Liver (tissue), 3 donors: Measurements from ENCODE around the gene CACYBP.

Source experiments
- EGR1 ChIP-seq, 2 donors: IDR thresholded peaks; 2 replicates each; pipeline ENCODE4 v1.6.1; 2016 to 2018; ENCODE audit warnings: antibody characterized with exemption in 2 of 2, low read depth in 2 of 2
- RAD21 ChIP-seq, 2 donors: IDR thresholded peaks; 2 replicates each; pipeline ENCODE4 v1.6.1; 2016; ENCODE audit warnings: antibody characterized with exemption in 2 of 2, mild to moderate bottlenecking in 2 of 2
- SP1 ChIP-seq: IDR thresholded peaks from 2 replicates; pipeline ENCODE4 v1.6.1; 2018; ENCODE audit warnings: antibody characterized with exemption, mild to moderate bottlenecking
- TAF1 ChIP-seq: conservative IDR thresholded peaks from 2 replicates; pipeline ENCODE4 v1.6.1; 2016; ENCODE audit warnings: antibody characterized with exemption, mild to moderate bottlenecking
- YY1 ChIP-seq: IDR thresholded peaks from 2 replicates; pipeline ENCODE4 v1.6.1; 2016; ENCODE audit warnings: antibody characterized with exemption, mild to moderate bottlenecking
- TF ChIP-seq, protein P1 (sequence below): IDR thresholded peaks from 2 replicates; pipeline ENCODE4 v1.6.1; 2016; ENCODE audit warnings: antibody characterized with exemption
- TF ChIP-seq, protein P2 (sequence below): fragments of 150-350 bp; IDR thresholded peaks from 2 replicates; pipeline ENCODE4 v1.5.1; 2017; ENCODE audit warnings: improper control_type of control experiment, low read depth, low read length; ENCODE audit not compliant: missing input control
- TF ChIP-seq, protein P3 (sequence below): IDR thresholded peaks from 2 replicates; pipeline ENCODE4 v1.6.1; 2016; ENCODE audit warnings: antibody characterized with exemption, mild to moderate bottlenecking
- TF ChIP-seq, protein P4 (sequence below): IDR thresholded peaks from 2 replicates; pipeline ENCODE4 v1.6.1; 2016; ENCODE audit warnings: antibody characterized with exemption
- donor health status: healthy.
- donor health status: healthy.

DNA sequence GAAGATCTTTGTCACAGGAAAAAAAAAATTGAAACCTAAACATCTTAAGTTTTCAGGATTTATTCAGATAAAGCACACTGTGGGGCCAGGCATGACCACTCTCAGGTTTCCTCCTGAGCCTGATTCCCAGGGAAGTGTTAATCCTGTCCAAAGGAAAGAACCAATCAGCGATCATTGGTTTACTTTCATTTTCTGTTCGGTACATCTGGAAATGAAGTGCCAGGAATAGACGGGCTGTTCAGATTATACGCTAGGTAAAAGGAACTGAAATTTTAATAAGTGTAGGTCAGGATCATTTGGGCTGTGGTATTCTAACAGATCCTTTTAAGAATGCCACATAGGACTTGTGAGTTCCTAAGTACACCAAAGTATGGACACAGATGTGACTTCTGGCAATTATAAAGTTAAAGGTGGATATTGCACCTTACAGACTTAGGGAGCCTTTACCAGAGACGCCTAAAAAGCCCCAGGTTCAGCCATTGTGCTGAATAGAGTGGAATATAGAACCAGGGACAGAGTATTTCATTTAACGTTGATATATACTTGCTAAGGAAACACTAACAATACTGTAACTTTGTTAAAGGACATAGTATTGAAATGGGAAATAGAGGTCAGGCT lies 9.3 kb upstream of the CACYBP start:
- TF ChIP-seq, protein P1, sequence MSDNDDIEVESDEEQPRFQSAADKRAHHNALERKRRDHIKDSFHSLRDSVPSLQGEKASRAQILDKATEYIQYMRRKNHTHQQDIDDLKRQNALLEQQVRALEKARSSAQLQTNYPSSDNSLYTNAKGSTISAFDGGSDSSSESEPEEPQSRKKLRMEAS = no peak
- TF ChIP-seq, protein P2, sequence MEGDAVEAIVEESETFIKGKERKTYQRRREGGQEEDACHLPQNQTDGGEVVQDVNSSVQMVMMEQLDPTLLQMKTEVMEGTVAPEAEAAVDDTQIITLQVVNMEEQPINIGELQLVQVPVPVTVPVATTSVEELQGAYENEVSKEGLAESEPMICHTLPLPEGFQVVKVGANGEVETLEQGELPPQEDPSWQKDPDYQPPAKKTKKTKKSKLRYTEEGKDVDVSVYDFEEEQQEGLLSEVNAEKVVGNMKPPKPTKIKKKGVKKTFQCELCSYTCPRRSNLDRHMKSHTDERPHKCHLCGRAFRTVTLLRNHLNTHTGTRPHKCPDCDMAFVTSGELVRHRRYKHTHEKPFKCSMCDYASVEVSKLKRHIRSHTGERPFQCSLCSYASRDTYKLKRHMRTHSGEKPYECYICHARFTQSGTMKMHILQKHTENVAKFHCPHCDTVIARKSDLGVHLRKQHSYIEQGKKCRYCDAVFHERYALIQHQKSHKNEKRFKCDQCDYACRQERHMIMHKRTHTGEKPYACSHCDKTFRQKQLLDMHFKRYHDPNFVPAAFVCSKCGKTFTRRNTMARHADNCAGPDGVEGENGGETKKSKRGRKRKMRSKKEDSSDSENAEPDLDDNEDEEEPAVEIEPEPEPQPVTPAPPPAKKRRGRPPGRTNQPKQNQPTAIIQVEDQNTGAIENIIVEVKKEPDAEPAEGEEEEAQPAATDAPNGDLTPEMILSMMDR = no peak
- TF ChIP-seq RAD21 (IDR thresholded peaks at IDR 0.05) = peak; percentile 27 to 38
- peak; percentile 56 for TF ChIP-seq YY1
- TF ChIP-seq TAF1 = no peak
- TF ChIP-seq, protein P3, sequence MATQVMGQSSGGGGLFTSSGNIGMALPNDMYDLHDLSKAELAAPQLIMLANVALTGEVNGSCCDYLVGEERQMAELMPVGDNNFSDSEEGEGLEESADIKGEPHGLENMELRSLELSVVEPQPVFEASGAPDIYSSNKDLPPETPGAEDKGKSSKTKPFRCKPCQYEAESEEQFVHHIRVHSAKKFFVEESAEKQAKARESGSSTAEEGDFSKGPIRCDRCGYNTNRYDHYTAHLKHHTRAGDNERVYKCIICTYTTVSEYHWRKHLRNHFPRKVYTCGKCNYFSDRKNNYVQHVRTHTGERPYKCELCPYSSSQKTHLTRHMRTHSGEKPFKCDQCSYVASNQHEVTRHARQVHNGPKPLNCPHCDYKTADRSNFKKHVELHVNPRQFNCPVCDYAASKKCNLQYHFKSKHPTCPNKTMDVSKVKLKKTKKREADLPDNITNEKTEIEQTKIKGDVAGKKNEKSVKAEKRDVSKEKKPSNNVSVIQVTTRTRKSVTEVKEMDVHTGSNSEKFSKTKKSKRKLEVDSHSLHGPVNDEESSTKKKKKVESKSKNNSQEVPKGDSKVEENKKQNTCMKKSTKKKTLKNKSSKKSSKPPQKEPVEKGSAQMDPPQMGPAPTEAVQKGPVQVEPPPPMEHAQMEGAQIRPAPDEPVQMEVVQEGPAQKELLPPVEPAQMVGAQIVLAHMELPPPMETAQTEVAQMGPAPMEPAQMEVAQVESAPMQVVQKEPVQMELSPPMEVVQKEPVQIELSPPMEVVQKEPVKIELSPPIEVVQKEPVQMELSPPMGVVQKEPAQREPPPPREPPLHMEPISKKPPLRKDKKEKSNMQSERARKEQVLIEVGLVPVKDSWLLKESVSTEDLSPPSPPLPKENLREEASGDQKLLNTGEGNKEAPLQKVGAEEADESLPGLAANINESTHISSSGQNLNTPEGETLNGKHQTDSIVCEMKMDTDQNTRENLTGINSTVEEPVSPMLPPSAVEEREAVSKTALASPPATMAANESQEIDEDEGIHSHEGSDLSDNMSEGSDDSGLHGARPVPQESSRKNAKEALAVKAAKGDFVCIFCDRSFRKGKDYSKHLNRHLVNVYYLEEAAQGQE = peak; percentile 53
- peak; percentile 57 for TF ChIP-seq SP1
- TF ChIP-seq, protein P4, sequence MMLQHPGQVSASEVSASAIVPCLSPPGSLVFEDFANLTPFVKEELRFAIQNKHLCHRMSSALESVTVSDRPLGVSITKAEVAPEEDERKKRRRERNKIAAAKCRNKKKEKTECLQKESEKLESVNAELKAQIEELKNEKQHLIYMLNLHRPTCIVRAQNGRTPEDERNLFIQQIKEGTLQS = no peak
- TF ChIP-seq EGR1 (IDR thresholded peaks at IDR 0.05; ENCODE audit: low read depth in 2 of 2) = no peak
